ENCODE data around the gene GTF3A. TPM values are rescaled to one million over a fixed set of nuclear protein-coding genes. Genes with fewer than 3 reads are reported as not detected.

The GTF3A gene
- total RNA-seq, 1 experiment from 2014 or later: 102 TPM

- Histone ChIP-seq H3K4me3 (replicated peaks in 1 of 2; ENCODE audit: low read depth in 1 of 2, low read length in 2 of 2) (no peak overlapping the region), H3K27me3 (ENCODE audit: insufficient read depth, low read length) (no peaks in the 10 kb centered on the region), H3K4me2 (ENCODE audit: low read length) (no peak overlapping the region), H3K9me2 (ENCODE audit: insufficient read depth) (no peaks in the 10 kb centered on the region), H3K36me3 (ENCODE audit: control insufficient read depth in 1 of 2, insufficient read depth in 2 of 2, low read length in 2 of 2) (peaks cover 0 to 4% of the 10 kb centered on the region in 2 experiments; a peak in 2 of 4 replicates), H4K20me1 (ENCODE audit: insufficient read depth) (no peaks in the 10 kb centered on the region), H3K9ac (ENCODE audit: low read length) (no peak overlapping the region), H3K27ac (ENCODE audit: low read depth, low read length) (no peak overlapping the region), H2AFZ (ENCODE audit: low read depth, low read length, poor library complexity, severe bottlenecking) (no peak overlapping the region), H3K4me1 (ENCODE audit: control insufficient read depth in 1 of 2, insufficient read depth in 2 of 2, low read length in 2 of 2) (peaks cover 13 to 19% of the 10 kb centered on the region in 2 experiments), H3K9me3 (ENCODE audit: control insufficient read depth in 1 of 2, insufficient read depth in 1 of 2, low read depth in 1 of 2, low read length in 2 of 2) (no peaks in the 10 kb centered on the region), H3K79me2 (ENCODE audit: insufficient read depth, low read length) (peaks cover 26% of the 10 kb centered on the region)
- no TSS peak for BruUV-seq (replicated peaks)
- DNase-seq (ENCODE audit: low read depth, low spot score) (no peak), ATAC-seq (no peak)
- ChIA-PET CTCF (no interaction called here), POLR2A (no interaction called here), RAD21 (ENCODE audit: low non-redundant PET in 1 of 2, low total read pairs in 2 of 2, uncharacterized antibody in 2 of 2, unreplicated experiment in 2 of 2) (no interaction called here)
- intact Hi-C loops (cut with micrococcal nuclease): no loop called here
- TF ChIP-seq, protein P1, sequence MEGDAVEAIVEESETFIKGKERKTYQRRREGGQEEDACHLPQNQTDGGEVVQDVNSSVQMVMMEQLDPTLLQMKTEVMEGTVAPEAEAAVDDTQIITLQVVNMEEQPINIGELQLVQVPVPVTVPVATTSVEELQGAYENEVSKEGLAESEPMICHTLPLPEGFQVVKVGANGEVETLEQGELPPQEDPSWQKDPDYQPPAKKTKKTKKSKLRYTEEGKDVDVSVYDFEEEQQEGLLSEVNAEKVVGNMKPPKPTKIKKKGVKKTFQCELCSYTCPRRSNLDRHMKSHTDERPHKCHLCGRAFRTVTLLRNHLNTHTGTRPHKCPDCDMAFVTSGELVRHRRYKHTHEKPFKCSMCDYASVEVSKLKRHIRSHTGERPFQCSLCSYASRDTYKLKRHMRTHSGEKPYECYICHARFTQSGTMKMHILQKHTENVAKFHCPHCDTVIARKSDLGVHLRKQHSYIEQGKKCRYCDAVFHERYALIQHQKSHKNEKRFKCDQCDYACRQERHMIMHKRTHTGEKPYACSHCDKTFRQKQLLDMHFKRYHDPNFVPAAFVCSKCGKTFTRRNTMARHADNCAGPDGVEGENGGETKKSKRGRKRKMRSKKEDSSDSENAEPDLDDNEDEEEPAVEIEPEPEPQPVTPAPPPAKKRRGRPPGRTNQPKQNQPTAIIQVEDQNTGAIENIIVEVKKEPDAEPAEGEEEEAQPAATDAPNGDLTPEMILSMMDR (IDR thresholded peaks at IDR 0.05 in 2 of 3, conservative IDR thresholded peaks at IDR 0.05 in 1 of 3; ENCODE audit: borderline replicate concordance in 1 of 3, insufficient read depth in 1 of 3, low read depth in 2 of 3, low read length in 2 of 3): no peak
- TF ChIP-seq SP1 (IDR thresholded peaks at IDR 0.05; ENCODE audit: low read depth): no peak
- TF ChIP-seq ZFX (IDR thresholded peaks at IDR 0.05): no peak
- TF ChIP-seq CEBPB (IDR thresholded peaks at IDR 0.05; ENCODE audit: low read depth): no peak
- TF ChIP-seq POLR2A (IDR thresholded peaks at IDR 0.05; ENCODE audit: borderline replicate concordance, extremely low read depth, insufficient read depth, insufficient read length): no peak
- TF ChIP-seq ZNF274 (IDR thresholded peaks at IDR 0.05; ENCODE audit: low read depth, low read length): no peak
- no peak for TF ChIP-seq SIN3A (IDR thresholded peaks at IDR 0.05; ENCODE audit: low read depth)
Measured at GRCh38 chr13:27446986-27447583, 22.7 kb downstream of the GTF3A start.

- Histone ChIP-seq H2AFZ (ENCODE audit: low read depth, low read length, poor library complexity, severe bottlenecking) (no peak overlapping the region), H3K4me2 (ENCODE audit: low read length) (peak overlapping the region; percentile 87; the same call in 1 of the 2 replicates), H3K36me3 (ENCODE audit: control insufficient read depth in 1 of 2, insufficient read depth in 2 of 2, low read length in 2 of 2) (peaks cover 0 to 4% of the 10 kb centered on the region in 2 experiments; a peak in 2 of 4 replicates), H3K27ac (ENCODE audit: low read depth, low read length) (no peak overlapping the region), H3K27me3 (ENCODE audit: insufficient read depth, low read length) (no peaks in the 10 kb centered on the region), H3K9me3 (ENCODE audit: control insufficient read depth in 1 of 2, insufficient read depth in 1 of 2, low read depth in 1 of 2, low read length in 2 of 2) (no peaks in the 10 kb centered on the region), H3K79me2 (ENCODE audit: insufficient read depth, low read length) (peaks cover 26% of the 10 kb centered on the region), H3K9ac (ENCODE audit: low read length) (no peak overlapping the region), H3K4me3 (replicated peaks in 1 of 2; ENCODE audit: low read depth in 1 of 2, low read length in 2 of 2) (no peak overlapping the region), H3K4me1 (ENCODE audit: control insufficient read depth in 1 of 2, insufficient read depth in 2 of 2, low read length in 2 of 2) (peaks cover 14 to 20% of the 10 kb centered on the region in 2 experiments), H4K20me1 (ENCODE audit: insufficient read depth) (no peaks in the 10 kb centered on the region), H3K9me2 (ENCODE audit: insufficient read depth) (no peaks in the 10 kb centered on the region)
- DNase-seq (ENCODE audit: low read depth, low spot score) (no peak), ATAC-seq (no peak)
- CTCF ChIA-PET: no interaction called here
- RAD21 ChIA-PET (ENCODE audit: low non-redundant PET in 1 of 2, low total read pairs in 2 of 2, uncharacterized antibody in 2 of 2, unreplicated experiment in 2 of 2): no interaction called here
- intact Hi-C loops (cut with micrococcal nuclease): no loop called here
- no TSS peak for BruUV-seq (replicated peaks)
- POLR2A ChIA-PET: no interaction called here
- TF ChIP-seq REST (IDR thresholded peaks at IDR 0.05; ENCODE audit: low read depth) (no peak), ZFX (IDR thresholded peaks at IDR 0.05) (no peak), CEBPB (IDR thresholded peaks at IDR 0.05; ENCODE audit: low read depth) (no peak), YY1 (IDR thresholded peaks at IDR 0.05; ENCODE audit: extremely low read depth, insufficient replicate concordance, low read depth, low read length) (no peak), ELF1 (IDR thresholded peaks at IDR 0.05; ENCODE audit: borderline replicate concordance, low read depth) (no peak), POLR2A (IDR thresholded peaks at IDR 0.05; ENCODE audit: borderline replicate concordance, extremely low read depth, insufficient read depth, insufficient read length) (no peak)
- TF ChIP-seq, protein P2, sequence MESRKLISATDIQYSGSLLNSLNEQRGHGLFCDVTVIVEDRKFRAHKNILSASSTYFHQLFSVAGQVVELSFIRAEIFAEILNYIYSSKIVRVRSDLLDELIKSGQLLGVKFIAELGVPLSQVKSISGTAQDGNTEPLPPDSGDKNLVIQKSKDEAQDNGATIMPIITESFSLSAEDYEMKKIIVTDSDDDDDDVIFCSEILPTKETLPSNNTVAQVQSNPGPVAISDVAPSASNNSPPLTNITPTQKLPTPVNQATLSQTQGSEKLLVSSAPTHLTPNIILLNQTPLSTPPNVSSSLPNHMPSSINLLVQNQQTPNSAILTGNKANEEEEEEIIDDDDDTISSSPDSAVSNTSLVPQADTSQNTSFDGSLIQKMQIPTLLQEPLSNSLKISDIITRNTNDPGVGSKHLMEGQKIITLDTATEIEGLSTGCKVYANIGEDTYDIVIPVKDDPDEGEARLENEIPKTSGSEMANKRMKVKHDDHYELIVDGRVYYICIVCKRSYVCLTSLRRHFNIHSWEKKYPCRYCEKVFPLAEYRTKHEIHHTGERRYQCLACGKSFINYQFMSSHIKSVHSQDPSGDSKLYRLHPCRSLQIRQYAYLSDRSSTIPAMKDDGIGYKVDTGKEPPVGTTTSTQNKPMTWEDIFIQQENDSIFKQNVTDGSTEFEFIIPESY (IDR thresholded peaks at IDR 0.05; ENCODE audit: extremely low read depth, insufficient replicate concordance, low read length): no peak
Measured at GRCh38 chr13:27448308-27448707, 23.9 kb downstream of the GTF3A start.

Measured in HCT116 (cell line).